ENCODE results near the gene ELL. TPM values are rescaled to one million over a fixed set of nuclear protein-coding genes. Genes with fewer than 3 reads are reported as not detected.

The ELL gene
- total RNA-seq, 1 experiment from 2014 or later: 17.3 TPM

DNA sequence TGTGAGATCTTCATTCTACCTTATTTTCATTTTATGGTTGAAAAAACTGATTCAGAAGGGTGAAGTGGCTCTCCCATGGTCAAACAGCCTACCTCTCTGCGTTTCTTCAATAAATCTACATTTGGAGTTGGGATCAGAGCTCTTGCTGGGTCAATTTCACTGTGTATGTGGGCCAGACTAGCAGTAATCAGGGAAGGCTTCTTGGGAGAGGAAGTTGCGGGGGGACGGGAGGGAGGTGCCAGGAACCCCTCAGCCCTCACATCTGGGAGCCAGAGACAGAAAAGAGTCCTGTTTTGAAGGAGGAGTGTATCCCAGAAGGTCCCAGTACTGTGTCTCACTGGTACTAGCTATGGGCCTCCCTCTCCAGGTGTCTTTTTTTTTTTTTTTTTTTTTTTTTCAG lies 36.7 kb upstream of the ELL start (continued):
- TF ChIP-seq, protein P1, sequence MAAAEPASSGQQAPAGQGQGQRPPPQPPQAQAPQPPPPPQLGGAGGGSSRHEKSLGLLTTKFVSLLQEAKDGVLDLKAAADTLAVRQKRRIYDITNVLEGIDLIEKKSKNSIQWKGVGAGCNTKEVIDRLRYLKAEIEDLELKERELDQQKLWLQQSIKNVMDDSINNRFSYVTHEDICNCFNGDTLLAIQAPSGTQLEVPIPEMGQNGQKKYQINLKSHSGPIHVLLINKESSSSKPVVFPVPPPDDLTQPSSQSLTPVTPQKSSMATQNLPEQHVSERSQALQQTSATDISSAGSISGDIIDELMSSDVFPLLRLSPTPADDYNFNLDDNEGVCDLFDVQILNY (CRISPR knock-in tag; IDR thresholded peaks at IDR 0.05): no peak
- TF ChIP-seq TEAD1 (CRISPR knock-in tag; IDR thresholded peaks at IDR 0.05): no peak
- TF ChIP-seq ZSCAN18 (CRISPR knock-in tag; IDR thresholded peaks at IDR 0.05): no peak

DNA sequence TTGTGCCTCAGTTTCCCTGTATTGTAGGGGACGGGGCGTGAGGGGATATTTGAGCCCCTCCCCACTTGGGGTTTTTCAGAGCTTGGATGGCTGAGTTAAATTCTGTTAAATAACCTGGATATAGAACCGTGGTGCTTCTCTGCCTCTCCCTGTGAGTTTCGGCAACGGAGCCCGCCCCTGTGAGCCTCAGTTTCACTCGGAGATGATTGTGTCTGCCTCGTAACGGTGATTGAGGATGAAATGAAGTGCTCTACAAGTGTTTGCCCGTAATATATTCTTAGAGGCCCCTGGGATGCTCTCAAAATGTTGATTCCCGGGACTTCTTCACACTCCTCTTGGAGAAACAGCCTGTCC lies 36.3 kb upstream of the ELL start:
- CTCF ChIA-PET: interaction anchor here (0.6 to 2.8 kb wide), 15 partner anchors 9 to 1297 kb away, joined by 3 to 15 read pairs (median 4); partner anchors contain the start of genes ELL, REX1BD and UBA52
- peaks cover 13% of the 10 kb centered on the region for H3K36me3 Mint-ChIP-seq
- H3K4me3 Mint-ChIP-seq: peak overlapping the region; percentile 87
- ATAC-seq: 0 out of 2 replicates have a peak, but pooled peaks have one; percentile 8
- H3K27me3 Mint-ChIP-seq (ENCODE audit: low read depth): no peaks in the 10 kb centered on the region
- POLR2A ChIA-PET: interaction anchor here (0.6 to 2.7 kb wide), 5 partner anchors 9 to 32 kb away, joined by 3 to 11 read pairs (median 6); partner anchors contain the start of genes FKBP8 and UBA52
- H3K27ac Mint-ChIP-seq: peak overlapping the region; percentile 73
- H3K9me3 Mint-ChIP-seq: no peaks in the 10 kb centered on the region
- DNase-seq (ENCODE audit: low spot score): no peak
- TF ChIP-seq ZNF232 (CRISPR knock-in tag; IDR thresholded peaks at IDR 0.05) (no peak), CTCF (IDR thresholded peaks at IDR 0.05) (no peak), E2F4 (CRISPR knock-in tag; IDR thresholded peaks at IDR 0.05; ENCODE audit: borderline replicate concordance, low read depth) (no peak)
- TF ChIP-seq, protein P2, sequence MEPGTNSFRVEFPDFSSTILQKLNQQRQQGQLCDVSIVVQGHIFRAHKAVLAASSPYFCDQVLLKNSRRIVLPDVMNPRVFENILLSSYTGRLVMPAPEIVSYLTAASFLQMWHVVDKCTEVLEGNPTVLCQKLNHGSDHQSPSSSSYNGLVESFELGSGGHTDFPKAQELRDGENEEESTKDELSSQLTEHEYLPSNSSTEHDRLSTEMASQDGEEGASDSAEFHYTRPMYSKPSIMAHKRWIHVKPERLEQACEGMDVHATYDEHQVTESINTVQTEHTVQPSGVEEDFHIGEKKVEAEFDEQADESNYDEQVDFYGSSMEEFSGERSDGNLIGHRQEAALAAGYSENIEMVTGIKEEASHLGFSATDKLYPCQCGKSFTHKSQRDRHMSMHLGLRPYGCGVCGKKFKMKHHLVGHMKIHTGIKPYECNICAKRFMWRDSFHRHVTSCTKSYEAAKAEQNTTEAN (CRISPR knock-in tag; IDR thresholded peaks at IDR 0.05): no peak
- TF ChIP-seq, protein P3, sequence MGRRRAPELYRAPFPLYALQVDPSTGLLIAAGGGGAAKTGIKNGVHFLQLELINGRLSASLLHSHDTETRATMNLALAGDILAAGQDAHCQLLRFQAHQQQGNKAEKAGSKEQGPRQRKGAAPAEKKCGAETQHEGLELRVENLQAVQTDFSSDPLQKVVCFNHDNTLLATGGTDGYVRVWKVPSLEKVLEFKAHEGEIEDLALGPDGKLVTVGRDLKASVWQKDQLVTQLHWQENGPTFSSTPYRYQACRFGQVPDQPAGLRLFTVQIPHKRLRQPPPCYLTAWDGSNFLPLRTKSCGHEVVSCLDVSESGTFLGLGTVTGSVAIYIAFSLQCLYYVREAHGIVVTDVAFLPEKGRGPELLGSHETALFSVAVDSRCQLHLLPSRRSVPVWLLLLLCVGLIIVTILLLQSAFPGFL (CRISPR knock-in tag; IDR thresholded peaks at IDR 0.05; ENCODE audit: borderline replicate concordance): no peak
- peaks cover 8% of the 10 kb centered on the region for H3K4me1 Mint-ChIP-seq

DNA sequence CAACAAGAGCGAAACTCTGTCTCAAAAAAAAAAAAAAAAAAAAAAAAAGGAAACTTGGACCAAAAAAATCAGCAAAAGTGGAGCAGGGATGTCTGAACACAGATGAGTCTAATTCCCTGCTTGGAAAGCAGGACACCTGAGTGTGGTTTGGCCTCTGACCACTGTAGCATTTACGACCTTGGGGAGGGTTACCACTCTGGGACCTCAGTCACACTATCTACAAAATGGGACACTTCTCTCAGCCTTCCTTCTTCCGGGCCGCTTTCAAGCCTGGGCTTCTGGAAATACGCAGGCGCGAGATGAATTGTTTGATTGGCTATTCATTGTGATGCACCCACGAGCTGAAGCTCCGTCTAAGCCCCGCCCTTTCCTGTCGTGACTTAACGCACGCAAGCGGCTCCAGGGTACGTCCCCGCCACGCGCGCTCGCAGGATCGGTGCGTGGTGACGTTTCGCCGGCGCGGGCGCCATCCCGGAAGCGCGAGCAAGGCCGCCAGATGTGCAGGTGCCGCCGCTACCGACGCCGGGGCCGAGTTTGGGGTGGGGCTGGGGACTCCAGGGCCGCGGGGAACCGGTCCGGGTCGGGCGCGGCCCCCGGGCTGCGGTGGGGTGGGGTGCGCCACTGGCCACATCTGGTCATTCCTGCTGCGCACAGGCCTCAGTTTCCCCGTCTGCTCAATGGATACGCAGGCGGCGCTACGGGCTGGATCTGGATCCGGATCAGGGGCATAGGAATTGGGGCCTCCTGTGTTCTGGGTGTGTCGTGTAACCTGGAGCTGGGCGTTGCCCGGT lies 35.7 kb upstream of the ELL start, which contains the start of gene KXD1:
Gene KXD1 (plus strand): TSS at position 460 of the 791 bp plus-strand sequence. CDS start 4,187 bp downstream, outside the sequence.
- Mint-ChIP-seq H3K9me3 (no peaks in the 10 kb centered on the region), H3K4me3 (peak within 1 kb of the TSS; percentile 87), H3K27me3 (ENCODE audit: low read depth) (no peaks in the 10 kb centered on the region), H3K36me3 (peaks cover 7% of the 10 kb centered on the region), H3K27ac (peak within 1 kb of the TSS; percentile 73), H3K4me1 (peaks cover 8% of the 10 kb centered on the region)
- POLR2A ChIA-PET: interaction anchor here (1.1 to 2.7 kb wide), 4 partner anchors 13 to 32 kb away, joined by 3 to 11 read pairs (median 7); partner anchors contain the start of genes FKBP8 and UBA52
- CTCF ChIA-PET: interaction anchor here (0.6 to 2.8 kb wide), 12 partner anchors 10 to 1296 kb away, joined by 3 to 15 read pairs (median 4); partner anchors contain the start of genes ELL, REX1BD and UBA52
- peak; percentile 91 for ATAC-seq
- DNase-seq (ENCODE audit: low spot score): peak; percentile 79
- TF ChIP-seq, protein P4, sequence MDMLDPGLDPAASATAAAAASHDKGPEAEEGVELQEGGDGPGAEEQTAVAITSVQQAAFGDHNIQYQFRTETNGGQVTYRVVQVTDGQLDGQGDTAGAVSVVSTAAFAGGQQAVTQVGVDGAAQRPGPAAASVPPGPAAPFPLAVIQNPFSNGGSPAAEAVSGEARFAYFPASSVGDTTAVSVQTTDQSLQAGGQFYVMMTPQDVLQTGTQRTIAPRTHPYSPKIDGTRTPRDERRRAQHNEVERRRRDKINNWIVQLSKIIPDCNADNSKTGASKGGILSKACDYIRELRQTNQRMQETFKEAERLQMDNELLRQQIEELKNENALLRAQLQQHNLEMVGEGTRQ (CRISPR knock-in tag; IDR thresholded peaks at IDR 0.05): peak; percentile 44; the same call in 1 of the 2 replicates
- no peak for TF ChIP-seq FOXJ3 (CRISPR knock-in tag; IDR thresholded peaks at IDR 0.05; ENCODE audit: borderline replicate concordance)
- TF ChIP-seq, protein P2 (CRISPR knock-in tag; IDR thresholded peaks at IDR 0.05): no peak
- 0 out of 2 replicates have a peak, but pooled peaks have one; percentile 30 for TF ChIP-seq ZBTB21 (CRISPR knock-in tag; IDR thresholded peaks at IDR 0.05; ENCODE audit: borderline replicate concordance)
- peak; percentile 52; the same call in 1 of the 2 replicates for TF ChIP-seq TEAD1 (CRISPR knock-in tag; IDR thresholded peaks at IDR 0.05)
- TF ChIP-seq, protein P5, sequence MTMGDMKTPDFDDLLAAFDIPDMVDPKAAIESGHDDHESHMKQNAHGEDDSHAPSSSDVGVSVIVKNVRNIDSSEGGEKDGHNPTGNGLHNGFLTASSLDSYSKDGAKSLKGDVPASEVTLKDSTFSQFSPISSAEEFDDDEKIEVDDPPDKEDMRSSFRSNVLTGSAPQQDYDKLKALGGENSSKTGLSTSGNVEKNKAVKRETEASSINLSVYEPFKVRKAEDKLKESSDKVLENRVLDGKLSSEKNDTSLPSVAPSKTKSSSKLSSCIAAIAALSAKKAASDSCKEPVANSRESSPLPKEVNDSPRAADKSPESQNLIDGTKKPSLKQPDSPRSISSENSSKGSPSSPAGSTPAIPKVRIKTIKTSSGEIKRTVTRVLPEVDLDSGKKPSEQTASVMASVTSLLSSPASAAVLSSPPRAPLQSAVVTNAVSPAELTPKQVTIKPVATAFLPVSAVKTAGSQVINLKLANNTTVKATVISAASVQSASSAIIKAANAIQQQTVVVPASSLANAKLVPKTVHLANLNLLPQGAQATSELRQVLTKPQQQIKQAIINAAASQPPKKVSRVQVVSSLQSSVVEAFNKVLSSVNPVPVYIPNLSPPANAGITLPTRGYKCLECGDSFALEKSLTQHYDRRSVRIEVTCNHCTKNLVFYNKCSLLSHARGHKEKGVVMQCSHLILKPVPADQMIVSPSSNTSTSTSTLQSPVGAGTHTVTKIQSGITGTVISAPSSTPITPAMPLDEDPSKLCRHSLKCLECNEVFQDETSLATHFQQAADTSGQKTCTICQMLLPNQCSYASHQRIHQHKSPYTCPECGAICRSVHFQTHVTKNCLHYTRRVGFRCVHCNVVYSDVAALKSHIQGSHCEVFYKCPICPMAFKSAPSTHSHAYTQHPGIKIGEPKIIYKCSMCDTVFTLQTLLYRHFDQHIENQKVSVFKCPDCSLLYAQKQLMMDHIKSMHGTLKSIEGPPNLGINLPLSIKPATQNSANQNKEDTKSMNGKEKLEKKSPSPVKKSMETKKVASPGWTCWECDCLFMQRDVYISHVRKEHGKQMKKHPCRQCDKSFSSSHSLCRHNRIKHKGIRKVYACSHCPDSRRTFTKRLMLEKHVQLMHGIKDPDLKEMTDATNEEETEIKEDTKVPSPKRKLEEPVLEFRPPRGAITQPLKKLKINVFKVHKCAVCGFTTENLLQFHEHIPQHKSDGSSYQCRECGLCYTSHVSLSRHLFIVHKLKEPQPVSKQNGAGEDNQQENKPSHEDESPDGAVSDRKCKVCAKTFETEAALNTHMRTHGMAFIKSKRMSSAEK (CRISPR knock-in tag; IDR thresholded peaks at IDR 0.05; ENCODE audit: borderline replicate concordance): no peak
